T47D (cell line): ENCODE measurements around the gene ZNF565.
"Not testable (repeated sequence)": the region's sequence is repeated elsewhere in the genome, so short reads cannot be mapped to it uniquely, and the experiment has no call there.

Experiments used
- DNase-seq, 2 experiments: peaks; one replicate each; pipeline versions ENCODE4 v3.0.0 to v3.0.0-alpha.2; 2011 to 2012; ENCODE audit warnings: low read depth in 1 of 2, low spot score in 1 of 2
- JUND ChIP-seq: IDR thresholded peaks from 2 replicates; pipeline ENCODE4 v1.6.1; 2012; ENCODE audit warnings: low read depth
- in situ Hi-C: cut with HindIII; loops from 2 replicates; pipeline ENCODE4 v1.10.0; 2016; ENCODE audit warnings: low sequenced_read_pairs, low pct_unique_long_range_greater_than_20kb

ZNF565 gene

GRCh38 chr19:36203293-36203692 lies 11.2 kb downstream of the ZNF565 start:
- no peak for DNase-seq
- TF ChIP-seq JUND = no peak

GRCh38 chr19:36201684-36202083 lies 12.8 kb downstream of the ZNF565 start:
- DNase-seq = no peak
- TF ChIP-seq JUND = no peak
- in situ Hi-C loops = no loop called here

More at GRCh38 chr19:36203293-36203692, 11.2 kb downstream of the ZNF565 start:
- in situ Hi-C loops = no loop called here

- TF ChIP-seq JUND = no peak
- in situ Hi-C loops = no loop called here
- no peak for DNase-seq
Observed at GRCh38 chr19:36198119-36198518, 16.3 kb downstream of the ZNF565 start.

- no peak for DNase-seq
- no peak for TF ChIP-seq JUND
- in situ Hi-C loops = no loop called here
Observed at GRCh38 chr19:36196249-36196648, 18.2 kb downstream of the ZNF565 start.

- in situ Hi-C loops, DNase-seq: not testable (repeated sequence)
Observed at GRCh38 chr19:36186722-36187121, 27.7 kb downstream of the ZNF565 start.

GRCh38 chr19:36183245-36183628 lies 31.2 kb downstream of the ZNF565 start:
- no peak for DNase-seq
- TF ChIP-seq JUND = no peak
- in situ Hi-C loops = no loop called here

- DNase-seq = no peak
- no peak for TF ChIP-seq JUND
- in situ Hi-C loops = no loop called here
Observed at GRCh38 chr19:36182612-36183244, 31.7 kb downstream of the ZNF565 start.

- in situ Hi-C loops, DNase-seq: not testable (repeated sequence)
Observed at GRCh38 chr19:36179077-36179476, 35.4 kb downstream of the ZNF565 start.

- DNase-seq, in situ Hi-C loops: not testable (repeated sequence)
Observed at GRCh38 chr19:36173846-36174245, 40.6 kb downstream of the ZNF565 start.

GRCh38 chr19:36172852-36173251 lies 41.6 kb downstream of the ZNF565 start:
- TF ChIP-seq JUND = no peak
- in situ Hi-C loops = no loop called here
- no peak for DNase-seq

- no peak for TF ChIP-seq JUND
- DNase-seq = no peak
- in situ Hi-C loops = no loop called here
Observed at GRCh38 chr19:36169084-36169760, 45.2 kb downstream of the ZNF565 start.

GRCh38 chr19:36163813-36164212 lies 50.7 kb downstream of the ZNF565 start:
- DNase-seq = no peak
- in situ Hi-C loops = no loop called here
- no peak for TF ChIP-seq JUND

GRCh38 chr19:36160821-36161596 lies 53.5 kb downstream of the ZNF565 start:
- DNase-seq = no peak
- in situ Hi-C loops = no loop called here
- no peak for TF ChIP-seq JUND
